ENCODE measurements around the gene PKDCC.
A peak's percentile ranks its signal among the peaks of the same experiment; 100 is the strongest.

The PKDCC gene

GRCh38 chr2:42090216-42090615, 42.4 kb downstream of the PKDCC start:
- H2BK120ac ChIP-seq (ENCODE audit: low read depth, low read length), result no peak overlapping the region
- no peak overlapping the region for H3K9ac ChIP-seq (ENCODE audit: low read length)
- no peak overlapping the region for H3K4me3 ChIP-seq (ENCODE audit: low read length)
- no peak overlapping the region for H3K18ac ChIP-seq (ENCODE audit: low read length)
- H4K5ac ChIP-seq (ENCODE audit: low read length), result no peak overlapping the region
- H2BK15ac ChIP-seq (replicated peaks; ENCODE audit: low read depth), result no peak overlapping the region
- peaks cover 4% of the 10 kb centered on the region for H3K4me1 ChIP-seq (ENCODE audit: control insufficient read depth, low read depth, low read length)
- H3K79me2 ChIP-seq (ENCODE audit: control insufficient read depth, insufficient read depth, low read length), result no peaks in the 10 kb centered on the region
- H3K4ac ChIP-seq (ENCODE audit: low read depth, low read length), result no peak overlapping the region
- H2BK5ac ChIP-seq (ENCODE audit: low read length), result no peak overlapping the region
- H3K36me3 ChIP-seq (ENCODE audit: control insufficient read depth, insufficient read depth, low read length), result no peaks in the 10 kb centered on the region
- no peaks in the 10 kb centered on the region for H3K79me1 ChIP-seq (ENCODE audit: low read length)
- H3K27me3 ChIP-seq (ENCODE audit: insufficient read depth, low read length, poor library complexity), result no peaks in the 10 kb centered on the region
- no peak overlapping the region for H3K56ac ChIP-seq (ENCODE audit: low read length)
- H4K8ac ChIP-seq (ENCODE audit: low read depth, low read length), result no peak overlapping the region
- no peak for DNase-seq
- no peak overlapping the region for H2AK5ac ChIP-seq (ENCODE audit: low read length)
- no CpG with 5 or more reads among the region's 5 CpGs for WGBS (ENCODE audit: extremely low coverage, insufficient coverage, low lambda C conversion rate)
- H3K27ac ChIP-seq (ENCODE audit: low read depth, low read length), result no peak overlapping the region
- H3K4me2 ChIP-seq (ENCODE audit: low read length), result no peak overlapping the region
- H3K23ac ChIP-seq (ENCODE audit: low read length), result no peak overlapping the region

- no peak overlapping the region for H3K9ac ChIP-seq (ENCODE audit: low read length)
- no peak overlapping the region for H2AK5ac ChIP-seq (ENCODE audit: low read length)
- DNase-seq, result no peak
- no peaks in the 10 kb centered on the region for H3K27me3 ChIP-seq (ENCODE audit: insufficient read depth, low read length, poor library complexity)
- H3K36me3 ChIP-seq (ENCODE audit: control insufficient read depth, insufficient read depth, low read length), result no peaks in the 10 kb centered on the region
- no peak overlapping the region for H3K18ac ChIP-seq (ENCODE audit: low read length)
- H4K5ac ChIP-seq (ENCODE audit: low read length), result no peak overlapping the region
- H3K79me1 ChIP-seq (ENCODE audit: low read length), result no peaks in the 10 kb centered on the region
- no peak overlapping the region for H3K27ac ChIP-seq (ENCODE audit: low read depth, low read length)
- no peak overlapping the region for H2BK120ac ChIP-seq (ENCODE audit: low read depth, low read length)
- H3K4me3 ChIP-seq (ENCODE audit: low read length), result no peak overlapping the region
- no peak overlapping the region for H4K8ac ChIP-seq (ENCODE audit: low read depth, low read length)
- no peak overlapping the region for H3K23ac ChIP-seq (ENCODE audit: low read length)
- no peak overlapping the region for H3K4ac ChIP-seq (ENCODE audit: low read depth, low read length)
- no peak overlapping the region for H3K4me2 ChIP-seq (ENCODE audit: low read length)
- no peak overlapping the region for H2BK5ac ChIP-seq (ENCODE audit: low read length)
- WGBS (ENCODE audit: extremely low coverage, insufficient coverage, low lambda C conversion rate), result no CpG with 5 or more reads among the region's 3 CpGs
- peaks cover 4% of the 10 kb centered on the region for H3K4me1 ChIP-seq (ENCODE audit: control insufficient read depth, low read depth, low read length)
- H3K56ac ChIP-seq (ENCODE audit: low read length), result no peak overlapping the region
- no peaks in the 10 kb centered on the region for H3K79me2 ChIP-seq (ENCODE audit: control insufficient read depth, insufficient read depth, low read length)
- no peak overlapping the region for H2BK15ac ChIP-seq (replicated peaks; ENCODE audit: low read depth)
Measured at GRCh38 chr2:42091671-42092070, 43.9 kb downstream of the PKDCC start.

GRCh38 chr2:42092084-42092996, 44.5 kb downstream of the PKDCC start:
- Histone ChIP-seq H3K79me2 (ENCODE audit: control insufficient read depth, insufficient read depth, low read length) (no peaks in the 10 kb centered on the region), H3K4me1 (ENCODE audit: control insufficient read depth, low read depth, low read length) (peaks cover 4% of the 10 kb centered on the region), H2AK5ac (ENCODE audit: low read length) (no peak overlapping the region), H3K23ac (ENCODE audit: low read length) (no peak overlapping the region), H3K56ac (ENCODE audit: low read length) (no peak overlapping the region), H2BK15ac (replicated peaks; ENCODE audit: low read depth) (no peak overlapping the region), H3K4me3 (ENCODE audit: low read length) (no peak overlapping the region), H3K9ac (ENCODE audit: low read length) (no peak overlapping the region), H3K27ac (ENCODE audit: low read depth, low read length) (no peak overlapping the region), H3K79me1 (ENCODE audit: low read length) (no peaks in the 10 kb centered on the region), H3K36me3 (ENCODE audit: control insufficient read depth, insufficient read depth, low read length) (no peaks in the 10 kb centered on the region), H2BK5ac (ENCODE audit: low read length) (no peak overlapping the region), H3K18ac (ENCODE audit: low read length) (no peak overlapping the region), H3K4ac (ENCODE audit: low read depth, low read length) (no peak overlapping the region), H4K5ac (ENCODE audit: low read length) (no peak overlapping the region), H2BK120ac (ENCODE audit: low read depth, low read length) (no peak overlapping the region), H3K27me3 (ENCODE audit: insufficient read depth, low read length, poor library complexity) (no peaks in the 10 kb centered on the region), H4K8ac (ENCODE audit: low read depth, low read length) (no peak overlapping the region), H3K4me2 (ENCODE audit: low read length) (no peak overlapping the region)
- WGBS (ENCODE audit: extremely low coverage, insufficient coverage, low lambda C conversion rate), result no CpG with 5 or more reads among the region's 7 CpGs
- peak; percentile 46 for DNase-seq

GRCh38 chr2:42094114-42094513, 46.3 kb downstream of the PKDCC start:
- H3K79me2 ChIP-seq (ENCODE audit: control insufficient read depth, insufficient read depth, low read length), result no peaks in the 10 kb centered on the region
- no peak overlapping the region for H2BK120ac ChIP-seq (ENCODE audit: low read depth, low read length)
- no peak overlapping the region for H3K18ac ChIP-seq (ENCODE audit: low read length)
- no peak for DNase-seq
- H3K4me3 ChIP-seq (ENCODE audit: low read length), result no peak overlapping the region
- no peak overlapping the region for H3K4me2 ChIP-seq (ENCODE audit: low read length)
- no peak overlapping the region for H2AK5ac ChIP-seq (ENCODE audit: low read length)
- H4K5ac ChIP-seq (ENCODE audit: low read length), result no peak overlapping the region
- H3K36me3 ChIP-seq (ENCODE audit: control insufficient read depth, insufficient read depth, low read length), result no peaks in the 10 kb centered on the region
- H2BK15ac ChIP-seq (replicated peaks; ENCODE audit: low read depth), result no peak overlapping the region
- no peak overlapping the region for H4K8ac ChIP-seq (ENCODE audit: low read depth, low read length)
- no peaks in the 10 kb centered on the region for H3K27me3 ChIP-seq (ENCODE audit: insufficient read depth, low read length, poor library complexity)
- H3K4ac ChIP-seq (ENCODE audit: low read depth, low read length), result no peak overlapping the region
- no peak overlapping the region for H2BK5ac ChIP-seq (ENCODE audit: low read length)
- no peak overlapping the region for H3K27ac ChIP-seq (ENCODE audit: low read depth, low read length)
- no peak overlapping the region for H3K9ac ChIP-seq (ENCODE audit: low read length)
- no peak overlapping the region for H3K56ac ChIP-seq (ENCODE audit: low read length)
- peaks cover 4% of the 10 kb centered on the region for H3K4me1 ChIP-seq (ENCODE audit: control insufficient read depth, low read depth, low read length)
- no peak overlapping the region for H3K23ac ChIP-seq (ENCODE audit: low read length)
- no peaks in the 10 kb centered on the region for H3K79me1 ChIP-seq (ENCODE audit: low read length)

- Histone ChIP-seq H3K36me3 (ENCODE audit: control insufficient read depth, insufficient read depth, low read length) (no peaks in the 10 kb centered on the region), H3K56ac (ENCODE audit: low read length) (no peak overlapping the region), H3K27me3 (ENCODE audit: insufficient read depth, low read length, poor library complexity) (no peaks in the 10 kb centered on the region), H4K5ac (ENCODE audit: low read length) (no peak overlapping the region), H3K18ac (ENCODE audit: low read length) (peak overlapping the region; percentile 15), H3K4me1 (ENCODE audit: control insufficient read depth, low read depth, low read length) (peaks cover 4% of the 10 kb centered on the region), H3K4me2 (ENCODE audit: low read length) (no peak overlapping the region), H3K4me3 (ENCODE audit: low read length) (no peak overlapping the region), H2BK15ac (replicated peaks; ENCODE audit: low read depth) (no peak overlapping the region), H3K23ac (ENCODE audit: low read length) (no peak overlapping the region), H4K8ac (ENCODE audit: low read depth, low read length) (no peak overlapping the region), H3K4ac (ENCODE audit: low read depth, low read length) (no peak overlapping the region), H3K27ac (ENCODE audit: low read depth, low read length) (no peak overlapping the region), H3K79me2 (ENCODE audit: control insufficient read depth, insufficient read depth, low read length) (no peaks in the 10 kb centered on the region), H3K9ac (ENCODE audit: low read length) (no peak overlapping the region), H2BK120ac (ENCODE audit: low read depth, low read length) (no peak overlapping the region), H3K79me1 (ENCODE audit: low read length) (no peaks in the 10 kb centered on the region), H2BK5ac (ENCODE audit: low read length) (no peak overlapping the region), H2AK5ac (ENCODE audit: low read length) (no peak overlapping the region)
- WGBS (ENCODE audit: extremely low coverage, insufficient coverage, low lambda C conversion rate), result no CpG with 5 or more reads among the region's 2 CpGs
- DNase-seq, result peak; percentile 50
Measured at GRCh38 chr2:42095923-42096408, 48.1 kb downstream of the PKDCC start.
